HEK293 (cell line): ENCODE measurements around the gene UBE4A.
A peak's percentile ranks its signal among the peaks of the same experiment; 100 is the strongest.

Experiments used
- CTCF ChIA-PET: fragments of 350-600 bp; formaldehyde crosslinking; extraction: SDS; loops from one replicate; lab custom pipeline; 2021; ENCODE audit warnings: antibody characterized with exemption; lab: Yijun Ruan, JAX
- POLR2A ChIA-PET: fragments of 300-600 bp; formaldehyde crosslinking; extraction: SDS; loops from one replicate; lab custom pipeline; 2020; ENCODE audit warnings: antibody characterized with exemption, inconsistent platforms; lab: Yijun Ruan, JAX
- H3K27ac ChIP-seq: fragments of 200-500 bp; sonication (Bioruptor generic); 2 replicates; pipeline ENCODE4 v1.5.1; 2014; ENCODE audit warnings: low read depth, low read length, control low read depth, inconsistent platforms; ENCODE audit errors: extremely low read depth
- H3K36me3 ChIP-seq, 2 experiments: fragments of 200-500 bp in 1 of 2; sonication (Bioruptor generic) in 1 of 2; 1 replicate in 1 of 2; 2 replicates in 1 of 2; pipeline ENCODE4 v1.5.1; 2014 to 2017; ENCODE audit warnings: inconsistent platforms in 2 of 2, low read length in 2 of 2; ENCODE audit not compliant: control insufficient read depth in 2 of 2, insufficient read depth in 1 of 2
- H3K4me1 ChIP-seq: fragments of 200-500 bp; sonication (Bioruptor generic); 2 replicates; pipeline ENCODE4 v1.5.1; 2014; ENCODE audit warnings: mild to moderate bottlenecking, low read length, inconsistent platforms; ENCODE audit not compliant: control insufficient read depth, insufficient read depth
- H3K4me3 ChIP-seq: 2 replicates; pipeline ENCODE4 v1.5.1; 2011; ENCODE audit warnings: low read depth, mild to moderate bottlenecking, control low read depth, low read length, moderate library complexity
- H3K9me3 ChIP-seq: fragments of 200-500 bp; sonication (Bioruptor generic); 2 replicates; pipeline ENCODE4 v1.5.1; 2014; ENCODE audit warnings: low read depth, low read length, inconsistent platforms; ENCODE audit not compliant: control insufficient read depth, insufficient read depth
- EGR2 ChIP-seq: fragments of 450-650 bp; formaldehyde crosslinking; IDR thresholded peaks from 2 replicates; pipeline ENCODE4 v1.5.1; 2016; ENCODE audit warnings: low read depth, missing biosample characterization, missing genetic modification characterization
- ELK4 ChIP-seq: IDR thresholded peaks from 2 replicates; pipeline ENCODE4 v1.6.1; 2011; ENCODE audit warnings: mild to moderate bottlenecking, low read depth, low read length, borderline replicate concordance
- GLI2 ChIP-seq: fragments of 450-650 bp; formaldehyde crosslinking; IDR thresholded peaks from 2 replicates; pipeline ENCODE4; 2017; ENCODE audit warnings: missing biosample characterization, missing genetic modification characterization, low read depth, borderline replicate concordance
- HOXD13 ChIP-seq: sonication (generic); formaldehyde crosslinking; IDR thresholded peaks from 2 replicates; pipeline ENCODE4 v1.8.0; 2022; ENCODE audit warnings: missing genetic modification reagents, borderline replicate concordance
- KLF10 ChIP-seq: fragments of 450-650 bp; IDR thresholded peaks from 2 replicates; pipeline ENCODE4 v1.5.1; 2018; ENCODE audit warnings: missing biosample characterization, mild to moderate bottlenecking, missing genetic modification characterization
- KLF9 ChIP-seq: fragments of 450-650 bp; formaldehyde crosslinking; IDR thresholded peaks from 2 replicates; pipeline ENCODE4 v1.5.1; 2016; ENCODE audit warnings: missing biosample characterization, missing genetic modification characterization, low read depth
- SCRT1 ChIP-seq: fragments of 450-650 bp; formaldehyde crosslinking; IDR thresholded peaks from 2 replicates; pipeline ENCODE4 v1.5.1; 2016; ENCODE audit warnings: missing biosample characterization, missing genetic modification characterization, borderline replicate concordance
- SP2 ChIP-seq: fragments of 450-650 bp; formaldehyde crosslinking; IDR thresholded peaks from 2 replicates; pipeline ENCODE4 v1.5.1; 2016; ENCODE audit warnings: missing biosample characterization, missing genetic modification characterization
- ZBTB17 ChIP-seq: fragments of 450-650 bp; formaldehyde crosslinking; IDR thresholded peaks from 2 replicates; pipeline ENCODE4 v1.5.1; 2016; ENCODE audit warnings: missing biosample characterization, missing genetic modification characterization
- ZBTB48 ChIP-seq: fragments of 450-650 bp; formaldehyde crosslinking; IDR thresholded peaks from 2 replicates; pipeline ENCODE4 v1.5.1; 2016; ENCODE audit warnings: missing biosample characterization, missing genetic modification characterization
- ZBTB6 ChIP-seq: fragments of 450-650 bp; formaldehyde crosslinking; IDR thresholded peaks from 2 replicates; pipeline ENCODE4 v1.5.1; 2017; ENCODE audit warnings: missing biosample characterization, missing genetic modification characterization
- ZBTB7A ChIP-seq: fragments of 450-650 bp; formaldehyde crosslinking; IDR thresholded peaks from 2 replicates; pipeline ENCODE4 v1.5.1; 2016; ENCODE audit warnings: low read depth, missing biosample characterization, missing genetic modification characterization
- ZBTB8A ChIP-seq: fragments of 450-650 bp; formaldehyde crosslinking; IDR thresholded peaks from 2 replicates; pipeline ENCODE4 v1.5.1; 2016; ENCODE audit warnings: missing biosample characterization, missing genetic modification characterization
- ZNF133 ChIP-seq: fragments of 450-650 bp; formaldehyde crosslinking; IDR thresholded peaks from 2 replicates; pipeline ENCODE4 v1.5.1; 2016; ENCODE audit warnings: missing biosample characterization, missing genetic modification characterization
- ZNF148 ChIP-seq: fragments of 450-650 bp; formaldehyde crosslinking; IDR thresholded peaks from 2 replicates; pipeline ENCODE4 v1.5.0; 2017; ENCODE audit warnings: missing biosample characterization, missing genetic modification characterization, borderline replicate concordance
- ZNF157 ChIP-seq: fragments of 450-650 bp; formaldehyde crosslinking; IDR thresholded peaks from 2 replicates; pipeline ENCODE4 v1.5.1; 2016; ENCODE audit warnings: missing biosample characterization, missing genetic modification characterization
- ZNF16 ChIP-seq: fragments of 450-650 bp; formaldehyde crosslinking; IDR thresholded peaks from 2 replicates; pipeline ENCODE4 v1.5.1; 2016; ENCODE audit warnings: low read depth, missing biosample characterization, missing genetic modification characterization
- ZNF274 ChIP-seq, 2 experiments: fragments of 200-500 bp in 1 of 2; fragments of 450-650 bp in 1 of 2; sonication (Bioruptor generic) in 1 of 2; formaldehyde crosslinking in 1 of 2; IDR thresholded peaks; 2 replicates each; pipeline versions ENCODE4 v1.5.1 to v1.6.1; 2014 to 2016; ENCODE audit warnings: borderline replicate concordance in 1 of 2, inconsistent platforms in 1 of 2, low read length in 1 of 2, missing biosample characterization in 1 of 2, missing genetic modification characterization in 1 of 2
- ZNF423 ChIP-seq: fragments of 450-650 bp; formaldehyde crosslinking; IDR thresholded peaks from 2 replicates; pipeline ENCODE4 v1.5.1; 2016; ENCODE audit warnings: missing biosample characterization, missing genetic modification characterization
- ZNF426 ChIP-seq: fragments of 450-650 bp; formaldehyde crosslinking; IDR thresholded peaks from 2 replicates; pipeline ENCODE4 v1.5.1; 2017; ENCODE audit warnings: missing biosample characterization, missing genetic modification characterization, mild to moderate bottlenecking, inconsistent platforms, moderate library complexity
- ZNF596 ChIP-seq: fragments of 450-650 bp; IDR thresholded peaks from 2 replicates; pipeline ENCODE4 v1.5.0; 2018; ENCODE audit warnings: missing biosample characterization, mild to moderate bottlenecking, missing genetic modification characterization, moderate library complexity
- ZNF610 ChIP-seq: fragments of 450-650 bp; formaldehyde crosslinking; IDR thresholded peaks from 2 replicates; pipeline ENCODE4 v1.5.1; 2016; ENCODE audit warnings: missing biosample characterization, missing genetic modification characterization, borderline replicate concordance
- ZNF660 ChIP-seq: fragments of 450-650 bp; IDR thresholded peaks from 2 replicates; pipeline ENCODE4 v1.5.1; 2018; ENCODE audit warnings: missing biosample characterization, mild to moderate bottlenecking, missing genetic modification characterization
- ZNF664 ChIP-seq: fragments of 450-650 bp; formaldehyde crosslinking; IDR thresholded peaks from 2 replicates; pipeline ENCODE4 v1.5.1; 2016; ENCODE audit warnings: missing biosample characterization, missing genetic modification characterization
- ZNF670 ChIP-seq: fragments of 450-650 bp; formaldehyde crosslinking; IDR thresholded peaks from 2 replicates; pipeline ENCODE4 v1.5.1; 2016; ENCODE audit warnings: missing biosample characterization, missing genetic modification characterization, low read depth
- ZNF792 ChIP-seq: fragments of 450-650 bp; formaldehyde crosslinking; IDR thresholded peaks from 2 replicates; pipeline ENCODE4 v1.5.1; 2016; ENCODE audit warnings: missing biosample characterization, missing genetic modification characterization
- ZNF830 ChIP-seq: fragments of 450-650 bp; IDR thresholded peaks from 2 replicates; pipeline ENCODE4 v1.5.0; 2018; ENCODE audit warnings: missing biosample characterization, missing genetic modification characterization, low read depth, mild to moderate bottlenecking, moderate library complexity
- ZSCAN18 ChIP-seq: fragments of 450-650 bp; formaldehyde crosslinking; IDR thresholded peaks from 2 replicates; pipeline ENCODE4 v1.5.1; 2016; ENCODE audit warnings: missing biosample characterization, missing genetic modification characterization
- ZSCAN30 ChIP-seq: fragments of 450-650 bp; IDR thresholded peaks from 2 replicates; pipeline ENCODE4 v1.5.1; 2018; ENCODE audit warnings: missing biosample characterization, mild to moderate bottlenecking, missing genetic modification characterization, moderate library complexity

UBE4A gene

GRCh38 chr11:118435290-118435892 lies 76.0 kb downstream of the UBE4A start (continued):
- no peak for TF ChIP-seq ZSCAN18 (tag by site-specific recombination)
- no peak for TF ChIP-seq ZNF596 (tag by site-specific recombination)

GRCh38 chr11:118435893-118436624 lies 76.7 kb downstream of the UBE4A start, which contains the start of gene KMT2A:
TSS of gene KMT2A (plus strand) at chr11:118436492. CDS start at chr11:118436513, 21 bp downstream.
- Histone ChIP-seq H3K4me3 (peak within 1 kb of the TSS; percentile 92), H3K4me1 (peaks cover 4% of the 10 kb centered on the region; the same call in 1 of the 2 replicates), H3K27ac (peak within 1 kb of the TSS; percentile 78), H3K36me3 (peaks cover 0 to 20% of the 10 kb centered on the region in 2 experiments; a peak in 1 of 3 replicates), H3K9me3 (no peaks in the 10 kb centered on the region)
- ChIA-PET CTCF (interaction anchor here (0.6 to 1.1 kb wide), 3 partner anchors 34 to 1384 kb away, joined by 3 read pairs; no protein-coding TSS in a partner anchor), POLR2A (interaction anchor here (0.6 to 3.4 kb wide), 15 partner anchors 10 to 184 kb away, joined by 3 to 14 read pairs (median 5); partner anchors contain the start of genes MPZL3 and UBE4A)
- TF ChIP-seq ELK4 (no peak), ZNF133 (tag by site-specific recombination) (no peak), ZNF596 (tag by site-specific recombination) (peak; percentile 54; the same call in 1 of the 2 replicates), ZNF670 (tag by site-specific recombination) (no peak), ZNF16 (tag by site-specific recombination) (no peak), ZNF426 (tag by site-specific recombination) (peak; percentile 11; the same call in 1 of the 2 replicates), ZNF274 (IDR thresholded peaks at IDR 0.05; ENCODE audit: low read length) (no peak), ZNF274 (tag by site-specific recombination; IDR thresholded peaks at IDR 0.05; ENCODE audit: borderline replicate concordance) (no peak), SP2 (peak; percentile 76), ZSCAN30 (tag by site-specific recombination) (peak; percentile 96), ZNF792 (tag by site-specific recombination) (no peak), ZBTB17 (tag by site-specific recombination) (peak; percentile 97), KLF9 (peak; percentile 92), KLF10 (tag by site-specific recombination) (peak; percentile 95), SCRT1 (no peak), ZNF148 (tag by site-specific recombination) (peak; percentile 71; the same call in 1 of the 2 replicates), ZNF830 (tag by site-specific recombination) (no peak), HOXD13 (CRISPR knock-in tag) (no peak), ZBTB6 (tag by site-specific recombination) (peak; percentile 96), ZNF664 (tag by site-specific recombination) (no peak), ZBTB8A (tag by site-specific recombination) (peak; percentile 64), ZBTB48 (tag by site-specific recombination) (no peak), ZNF423 (tag by site-specific recombination) (0 out of 2 replicates have a peak, but pooled peaks have one; percentile 44), GLI2 (tag by site-specific recombination) (no peak), ZNF157 (tag by site-specific recombination) (no peak), ZNF660 (tag by site-specific recombination) (peak; percentile 76; the same call in 1 of the 2 replicates), ZBTB7A (tag by site-specific recombination) (peak; percentile 77; the same call in 1 of the 2 replicates), EGR2 (tag by site-specific recombination) (peak; percentile 87), ZNF610 (tag by site-specific recombination) (peak; percentile 81)
